Neuronal stem cell (in vitro differentiated cells): Measurements from ENCODE around the gene JAK1.
"Not testable (repeated sequence)": the region's sequence is repeated elsewhere in the genome, so short reads cannot be mapped to it uniquely, and the experiment has no call there.

Experiments used
- DNase-seq: peaks from one replicate; pipeline ENCODE4 v3.0.0-alpha.2; 2013; ENCODE audit warnings: low spot score
- H2AFZ ChIP-seq: one replicate; pipeline ENCODE4 v1.6.1; 2013; ENCODE audit warnings: mild to moderate bottlenecking, low read length, inconsistent platforms
- H2AK5ac ChIP-seq: 2 replicates; pipeline ENCODE4 v1.6.1; 2013; ENCODE audit warnings: low read depth, mild to moderate bottlenecking, inconsistent platforms, low read length, moderate library complexity, mixed read lengths
- H2BK120ac ChIP-seq: 2 replicates; pipeline ENCODE4 v1.6.1; 2013; ENCODE audit warnings: low read depth, mild to moderate bottlenecking, inconsistent platforms, low read length, moderate library complexity, mixed read lengths
- H2BK12ac ChIP-seq: one replicate; pipeline ENCODE4 v1.6.1; 2013; ENCODE audit warnings: low read length, inconsistent platforms
- H2BK15ac ChIP-seq: 2 replicates; pipeline ENCODE4 v1.6.1; 2013; ENCODE audit warnings: mild to moderate bottlenecking, low read length, inconsistent platforms, mixed read lengths
- H2BK5ac ChIP-seq: one replicate; pipeline ENCODE4 v1.6.1; 2013; ENCODE audit warnings: inconsistent platforms, mild to moderate bottlenecking, low read length, moderate library complexity
- H3K14ac ChIP-seq: one replicate; pipeline ENCODE4 v1.6.1; 2013; ENCODE audit warnings: low read length, inconsistent platforms
- H3K18ac ChIP-seq: 2 replicates; pipeline ENCODE4 v1.6.1; 2013; ENCODE audit warnings: low read length, inconsistent platforms
- H3K23ac ChIP-seq: 2 replicates; pipeline ENCODE4 v1.6.1; 2013; ENCODE audit warnings: low read depth, mild to moderate bottlenecking, mixed read lengths, low read length, inconsistent platforms; ENCODE audit not compliant: poor library complexity
- H3K27ac ChIP-seq: replicated peaks from 3 replicates; pipeline ENCODE4 v1.5.1; 2013; ENCODE audit warnings: low read length, inconsistent platforms
- H3K27me3 ChIP-seq, 3 experiments: 2 replicates each; pipeline ENCODE4 v1.6.1; 2013; ENCODE audit warnings: low read length in 3 of 3, mild to moderate bottlenecking in 2 of 3, inconsistent platforms in 1 of 3, low read depth in 1 of 3, mixed read lengths in 1 of 3, moderate library complexity in 1 of 3; ENCODE audit not compliant: control insufficient read depth in 3 of 3, insufficient read depth in 3 of 3
- H3K36me3 ChIP-seq, 2 donors: replicated peaks in 1 of 2; 2 replicates each; pipeline ENCODE4 v1.6.1; 2013; ENCODE audit warnings: low read length in 2 of 2; ENCODE audit not compliant: control insufficient read depth in 2 of 2, insufficient read depth in 2 of 2
- H3K4ac ChIP-seq: 2 replicates; pipeline ENCODE4 v1.6.1; 2013; ENCODE audit warnings: inconsistent platforms, mild to moderate bottlenecking, low read length, moderate library complexity
- H3K4me1 ChIP-seq, 2 donors: 1 replicate in 1 of 2; 2 replicates in 1 of 2; pipeline ENCODE4 v1.6.1; 2013; ENCODE audit warnings: low read length in 2 of 2, low read depth in 1 of 2; ENCODE audit not compliant: control insufficient read depth in 2 of 2, insufficient read depth in 1 of 2
- H3K4me2 ChIP-seq: one replicate; pipeline ENCODE4 v1.6.1; 2013; ENCODE audit warnings: mild to moderate bottlenecking, low read length, inconsistent platforms; ENCODE audit not compliant: insufficient read depth, poor library complexity, severe bottlenecking
- H3K4me3 ChIP-seq, 2 donors: 2 replicates each; pipeline ENCODE4 v1.5.1; 2013; ENCODE audit warnings: low read length in 2 of 2, mild to moderate bottlenecking in 2 of 2, inconsistent platforms in 1 of 2, moderate library complexity in 1 of 2
- H3K79me1 ChIP-seq: one replicate; pipeline ENCODE4 v1.6.1; 2013; ENCODE audit warnings: low read depth, mild to moderate bottlenecking, inconsistent platforms, low read length, moderate library complexity
- H3K9ac ChIP-seq: one replicate; pipeline ENCODE4 v1.6.1; 2013; ENCODE audit warnings: mild to moderate bottlenecking, low read depth, low read length, inconsistent platforms; ENCODE audit not compliant: poor library complexity
- H3K9me3 ChIP-seq, 2 donors: replicated peaks in 1 of 2; 2 replicates each; pipeline versions ENCODE3 to v1.6.1; 2013; ENCODE audit warnings: low read length in 2 of 2, mild to moderate bottlenecking in 2 of 2, inconsistent platforms in 1 of 2, low read depth in 1 of 2, mixed read lengths in 1 of 2, moderate library complexity in 1 of 2; ENCODE audit not compliant: control insufficient read depth in 2 of 2, insufficient read depth in 1 of 2
- H4K8ac ChIP-seq: one replicate; pipeline ENCODE4 v1.6.1; 2013; ENCODE audit warnings: low read depth, mild to moderate bottlenecking, inconsistent platforms, low read length, moderate library complexity
- H4K91ac ChIP-seq: one replicate; pipeline ENCODE4 v1.6.1; 2013; ENCODE audit warnings: low read length, low read depth, mild to moderate bottlenecking, inconsistent platforms; ENCODE audit not compliant: poor library complexity
- WGBS, 2 donors: extraction: QIAGEN DNeasy Blood & Tissue Kit; methylation state at CpG; one replicate each; pipeline ENCODE4 v1.1.7; 2013; ENCODE audit warnings: missing lambda C conversion rate in 2 of 2, mixed read lengths in 1 of 2; ENCODE audit not compliant: insufficient read length in 2 of 2, insufficient replicate concordance in 1 of 2; ENCODE audit errors: extremely low coverage in 2 of 2; 5-methylcytosine and 5-hydroxymethylcytosine counted together

The JAK1 gene

GRCh38 chr1:64820572-64820971 lies 145.8 kb downstream of the JAK1 start:
- not testable (repeated sequence) for H3K79me1 ChIP-seq, H2BK15ac ChIP-seq, H3K27ac ChIP-seq, DNase-seq, H3K4me1 ChIP-seq, H3K9me3 ChIP-seq, H4K8ac ChIP-seq, H3K27me3 ChIP-seq, H2AK5ac ChIP-seq, H4K91ac ChIP-seq, H3K9ac ChIP-seq, H3K4ac ChIP-seq, H2BK120ac ChIP-seq, H3K14ac ChIP-seq, H3K18ac ChIP-seq, H2BK5ac ChIP-seq, H3K4me3 ChIP-seq, H3K23ac ChIP-seq, H2BK12ac ChIP-seq, H3K4me2 ChIP-seq, H2AFZ ChIP-seq
- WGBS, 2 donors, result no CpG with 5 or more reads among the region's 3 CpGs
- peaks cover 2 to 19% of the 10 kb centered on the region in 2 donors for H3K36me3 ChIP-seq

GRCh38 chr1:64817364-64817763 lies 149.0 kb downstream of the JAK1 start:
- not testable (repeated sequence) for H2AFZ ChIP-seq, H3K14ac ChIP-seq, H2BK15ac ChIP-seq, H3K4ac ChIP-seq, H4K91ac ChIP-seq, H2BK120ac ChIP-seq, H3K4me1 ChIP-seq, H3K18ac ChIP-seq, H3K23ac ChIP-seq, H3K4me2 ChIP-seq, DNase-seq, H3K4me3 ChIP-seq, H2BK12ac ChIP-seq, H4K8ac ChIP-seq, H2AK5ac ChIP-seq, H3K9ac ChIP-seq, H3K27ac ChIP-seq, H3K79me1 ChIP-seq, H3K9me3 ChIP-seq, H3K27me3 ChIP-seq, H2BK5ac ChIP-seq
- WGBS, 2 donors, result no CpG with 5 or more reads among the region's 5 CpGs
- peaks cover 2 to 36% of the 10 kb centered on the region in 2 donors for H3K36me3 ChIP-seq

GRCh38 chr1:64814427-64814826 lies 151.9 kb downstream of the JAK1 start:
- Histone ChIP-seq H2BK120ac (no peak overlapping the region), H3K4me2 (no peak overlapping the region), H3K4ac (no peak overlapping the region), H4K91ac (no peak overlapping the region), H4K8ac (no peak overlapping the region), H3K4me3 (no peak overlapping the region), H3K36me3 (peaks cover 2 to 42% of the 10 kb centered on the region in 2 donors), H3K9ac (no peak overlapping the region), H3K14ac (no peak overlapping the region), H2BK5ac (no peak overlapping the region), H2BK12ac (no peak overlapping the region), H3K27me3 (no peaks in the 10 kb centered on the region), H3K9me3 (no peaks in the 10 kb centered on the region), H3K18ac (no peak overlapping the region), H3K4me1 (no peaks in the 10 kb centered on the region), H3K79me1 (no peaks in the 10 kb centered on the region), H2AK5ac (no peak overlapping the region), H2BK15ac (no peak overlapping the region), H2AFZ (no peak overlapping the region), H3K27ac (no peak overlapping the region), H3K23ac (no peak overlapping the region)
- WGBS, 2 donors, result no CpG with 5 or more reads among the region's 1 CpG
- DNase-seq, result no peak

GRCh38 chr1:64811131-64811530 lies 155.2 kb downstream of the JAK1 start:
- Histone ChIP-seq H3K23ac (no peak overlapping the region), H3K27ac (no peak overlapping the region), H2BK120ac (no peak overlapping the region), H3K27me3 (no peaks in the 10 kb centered on the region), H3K4me1 (no peaks in the 10 kb centered on the region), H2BK5ac (no peak overlapping the region), H2BK12ac (no peak overlapping the region), H2AK5ac (no peak overlapping the region), H2AFZ (no peak overlapping the region), H3K79me1 (no peaks in the 10 kb centered on the region), H2BK15ac (no peak overlapping the region), H3K4ac (no peak overlapping the region), H3K9me3 (no peaks in the 10 kb centered on the region), H4K8ac (no peak overlapping the region), H3K9ac (no peak overlapping the region), H3K18ac (no peak overlapping the region), H3K36me3 (peaks cover under 1 to 48% of the 10 kb centered on the region in 2 donors), H3K4me3 (no peak overlapping the region), H3K14ac (no peak overlapping the region), H3K4me2 (no peak overlapping the region), H4K91ac (no peak overlapping the region)
- WGBS, 2 donors, result no CpG with 5 or more reads among the region's 6 CpGs
- no peak for DNase-seq
